ENCODE results near the gene CACNA1G.

DNA sequence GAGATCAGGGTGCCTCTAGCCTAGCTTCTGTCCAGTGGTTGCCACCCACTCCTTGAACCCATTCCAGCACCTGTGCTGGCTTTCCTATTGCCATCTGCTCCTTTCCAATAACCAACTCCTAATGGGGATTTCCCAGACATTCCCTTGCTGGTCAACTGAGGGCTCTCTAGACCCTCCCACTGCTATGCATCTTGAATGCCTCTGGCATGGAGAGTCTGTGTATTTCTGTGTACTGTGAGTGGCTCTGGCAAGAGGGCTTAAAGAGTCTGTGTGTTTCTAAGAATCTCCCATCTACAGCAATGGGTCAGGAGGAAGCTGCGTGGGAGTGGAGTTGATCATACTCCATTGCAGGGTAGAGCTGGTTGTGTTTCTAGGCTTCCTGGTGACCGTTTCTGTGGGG, 39.0 kb upstream of the CACNA1G start:
- TF ChIP-seq, protein P1, sequence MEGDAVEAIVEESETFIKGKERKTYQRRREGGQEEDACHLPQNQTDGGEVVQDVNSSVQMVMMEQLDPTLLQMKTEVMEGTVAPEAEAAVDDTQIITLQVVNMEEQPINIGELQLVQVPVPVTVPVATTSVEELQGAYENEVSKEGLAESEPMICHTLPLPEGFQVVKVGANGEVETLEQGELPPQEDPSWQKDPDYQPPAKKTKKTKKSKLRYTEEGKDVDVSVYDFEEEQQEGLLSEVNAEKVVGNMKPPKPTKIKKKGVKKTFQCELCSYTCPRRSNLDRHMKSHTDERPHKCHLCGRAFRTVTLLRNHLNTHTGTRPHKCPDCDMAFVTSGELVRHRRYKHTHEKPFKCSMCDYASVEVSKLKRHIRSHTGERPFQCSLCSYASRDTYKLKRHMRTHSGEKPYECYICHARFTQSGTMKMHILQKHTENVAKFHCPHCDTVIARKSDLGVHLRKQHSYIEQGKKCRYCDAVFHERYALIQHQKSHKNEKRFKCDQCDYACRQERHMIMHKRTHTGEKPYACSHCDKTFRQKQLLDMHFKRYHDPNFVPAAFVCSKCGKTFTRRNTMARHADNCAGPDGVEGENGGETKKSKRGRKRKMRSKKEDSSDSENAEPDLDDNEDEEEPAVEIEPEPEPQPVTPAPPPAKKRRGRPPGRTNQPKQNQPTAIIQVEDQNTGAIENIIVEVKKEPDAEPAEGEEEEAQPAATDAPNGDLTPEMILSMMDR (optimal IDR thresholded peaks at IDR 0.05 in 1 of 3, IDR thresholded peaks at IDR 0.05 in 1 of 3, conservative IDR thresholded peaks at IDR 0.05 in 1 of 3; ENCODE audit: extremely low read depth in 1 of 3, insufficient read depth in 2 of 3, low read length in 3 of 3) = no peak
- TF ChIP-seq EZH2 (IDR thresholded peaks at IDR 0.05; ENCODE audit: low read length) = no peak
